GM21515 (cell line): Measurements from ENCODE around the gene ZNF276.
"Not testable (repeated sequence)": the region's sequence is repeated elsewhere in the genome, so short reads cannot be mapped to it uniquely, and the experiment has no call there.

ENCODE experiments used
- ATAC-seq: cut with Tn5 transposase; IDR thresholded peaks from one replicate; pipeline ENCODE4 v1.9.1; 2021; ENCODE audit not compliant: unreplicated experiment

Gene ZNF276

GRCh38 chr16:89695875-89696669, 25.3 kb upstream of the ZNF276 start:
- ATAC-seq: no peak

DNA sequence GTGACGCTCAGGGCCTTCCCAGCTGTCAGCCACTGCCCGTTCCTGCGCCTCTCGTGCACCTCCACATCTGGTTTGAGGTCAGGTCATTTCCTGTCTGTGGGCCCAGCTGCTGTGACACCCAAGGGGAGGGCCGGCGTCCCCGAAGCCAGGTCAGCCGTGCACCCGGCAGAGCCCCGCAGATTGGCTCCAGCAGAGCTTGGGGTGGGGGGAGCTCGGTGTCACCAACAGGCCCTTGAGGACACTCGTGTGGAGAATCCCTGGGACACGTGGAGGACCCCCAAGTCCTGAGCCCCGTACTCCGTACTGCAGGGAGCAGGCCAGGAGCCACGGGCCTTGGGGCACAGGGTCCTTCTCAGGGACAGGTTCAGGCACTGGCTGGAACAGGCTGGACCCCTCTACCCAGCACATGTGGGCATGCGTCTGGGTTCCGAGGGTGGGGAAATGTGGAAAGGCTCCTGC, 24.6 kb upstream of the ZNF276 start:
- no peak for ATAC-seq

- ATAC-seq: no peak
Observed at GRCh38 chr16:89697161-89697615, 24.1 kb upstream of the ZNF276 start.

GRCh38 chr16:89697616-89698331, 23.6 kb upstream of the ZNF276 start:
- ATAC-seq: no peak

DNA sequence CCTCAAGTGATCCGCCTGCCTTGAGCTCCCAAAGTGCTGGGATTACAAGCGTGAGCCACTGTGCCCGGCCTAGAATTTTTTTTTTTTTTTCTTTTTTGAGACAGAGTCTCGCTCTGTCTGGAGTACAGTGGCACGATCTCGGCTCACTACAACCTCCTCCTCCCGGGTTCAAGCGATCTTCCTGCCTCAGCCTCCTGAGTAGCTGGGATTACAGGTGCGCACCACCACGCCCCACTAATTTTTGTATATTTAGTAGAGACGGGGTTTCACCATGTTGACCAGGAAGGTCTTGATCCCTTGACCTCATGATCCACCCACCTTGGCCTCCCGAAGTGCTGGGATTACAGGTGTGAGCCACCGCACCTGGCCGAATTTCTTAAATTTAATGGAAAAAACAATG, 22.6 kb upstream of the ZNF276 start:
- not testable (repeated sequence) for ATAC-seq

DNA sequence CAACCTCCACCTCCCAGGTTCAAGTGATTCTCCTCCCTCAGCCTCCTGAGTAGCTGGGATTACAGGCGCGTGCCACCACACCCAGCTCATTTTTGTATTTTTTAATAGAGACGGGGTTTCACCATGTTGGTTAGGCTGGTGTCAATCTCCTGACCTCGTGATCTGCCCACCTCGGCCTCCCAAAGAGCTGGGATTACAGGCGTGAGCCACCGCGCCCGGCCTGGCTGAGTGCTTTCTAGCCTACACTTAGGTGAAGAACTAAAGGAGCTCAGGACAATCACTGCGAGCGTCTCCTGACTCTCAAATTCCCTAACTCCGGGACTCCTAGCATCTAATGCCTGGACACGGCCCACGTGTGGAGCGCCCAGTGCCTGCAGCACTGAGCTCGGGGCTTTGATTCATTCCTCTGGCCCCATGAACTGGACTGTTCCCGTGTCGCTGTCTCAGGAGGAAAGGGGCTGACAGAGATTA, 21.7 kb upstream of the ZNF276 start:
- ATAC-seq: not testable (repeated sequence)

GRCh38 chr16:89700100-89700648, 21.2 kb upstream of the ZNF276 start:
- peak; percentile 39 for ATAC-seq

- ATAC-seq: peak; percentile 6
Observed at GRCh38 chr16:89700649-89701424, 20.5 kb upstream of the ZNF276 start.

DNA sequence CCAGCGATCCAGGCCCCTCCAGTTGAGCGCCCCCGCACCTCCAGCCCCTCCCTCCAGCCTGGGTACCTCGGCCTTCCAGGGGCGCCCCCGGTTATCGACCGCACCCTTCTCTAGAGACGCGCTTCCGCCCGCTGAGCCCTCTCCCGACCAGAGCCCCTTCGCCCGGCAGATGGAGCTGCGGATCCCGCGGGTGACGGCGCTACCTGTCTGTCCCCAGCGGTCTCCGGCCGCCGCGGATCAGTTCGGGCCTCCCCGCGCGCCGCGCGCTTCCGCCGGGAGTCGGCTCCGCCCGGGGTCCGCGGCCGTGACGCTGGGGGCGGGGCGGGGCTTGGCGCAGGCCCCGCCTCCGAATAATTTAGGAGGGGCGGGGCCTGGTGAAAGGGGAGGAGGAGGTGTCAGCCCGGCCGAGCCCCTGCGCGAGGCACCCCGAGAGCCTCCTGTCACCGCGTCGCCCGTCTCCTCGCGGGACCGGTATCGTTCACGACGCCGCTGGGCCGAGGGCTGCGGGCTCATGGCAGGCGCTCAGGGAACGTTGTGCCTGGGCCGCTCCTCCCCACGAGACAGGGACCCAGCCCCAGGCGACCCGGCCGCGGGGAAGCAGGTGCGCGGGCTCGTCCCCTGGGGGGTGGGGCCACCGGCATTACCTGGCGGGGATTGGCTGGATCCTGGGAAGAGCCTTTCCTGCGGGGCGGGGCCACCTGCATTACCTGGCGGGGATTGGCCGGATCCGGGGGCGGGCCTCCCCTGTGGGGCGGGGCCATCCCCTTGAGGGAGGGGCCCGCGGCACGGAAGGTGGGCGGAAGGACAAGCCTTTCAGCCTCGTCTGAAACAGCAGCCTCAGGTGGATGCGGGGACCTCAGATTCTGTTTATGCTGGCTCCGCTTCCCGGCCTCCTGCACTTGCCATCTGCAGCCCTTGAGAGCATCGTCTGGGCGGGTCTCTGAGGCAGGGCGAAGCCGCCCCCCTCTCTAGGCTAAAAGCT, 19.6 kb upstream of the ZNF276 start, which contains the start of gene SPATA2L:
TSS of gene SPATA2L (minus strand) at position 281 of the 982 bp plus-strand sequence. CDS start 473 bp downstream, outside the sequence.
- peak; percentile 60 for ATAC-seq

DNA sequence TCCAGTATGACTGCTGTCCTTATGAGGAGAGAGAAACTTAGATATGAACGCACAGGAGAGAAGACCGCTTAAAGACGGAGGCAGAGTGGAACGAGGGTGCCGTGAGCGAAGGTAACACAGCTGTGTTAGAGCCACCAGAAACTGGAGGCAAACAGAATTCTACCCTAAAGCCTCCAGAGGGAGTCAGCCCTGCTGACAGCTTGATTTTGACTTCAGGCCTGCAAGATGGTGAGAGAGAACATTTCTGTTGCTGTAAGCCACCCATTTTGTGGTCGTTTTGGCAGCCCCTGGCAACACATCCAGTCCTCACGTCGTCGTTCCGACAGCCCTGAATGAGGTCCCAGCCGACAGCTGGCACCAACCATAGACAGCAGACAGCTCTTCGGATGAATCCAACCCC, 17.1 kb upstream of the ZNF276 start:
- ATAC-seq: no peak

DNA sequence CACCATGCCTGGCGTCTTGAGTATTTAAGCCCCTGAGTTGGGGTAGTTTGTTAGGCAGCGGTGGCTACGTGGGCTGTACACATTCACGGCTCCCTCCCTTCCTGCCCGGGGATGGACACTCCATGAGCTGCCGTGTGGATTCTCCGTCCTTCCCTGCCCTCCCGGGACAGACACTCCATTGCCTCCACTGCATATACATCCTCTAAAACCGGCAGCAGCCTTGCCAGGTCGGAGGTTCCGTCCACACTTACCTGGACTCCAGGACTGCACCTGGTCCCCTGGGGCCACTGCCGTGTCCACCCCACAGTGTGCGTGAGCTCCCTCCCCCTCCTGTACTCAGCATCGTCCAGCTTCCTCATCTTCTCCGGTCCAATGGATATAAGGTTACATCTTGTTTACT, 16.3 kb upstream of the ZNF276 start:
- ATAC-seq: no peak

- no peak for ATAC-seq
Observed at GRCh38 chr16:89706518-89707260, 14.6 kb upstream of the ZNF276 start.

- no peak for ATAC-seq
Observed at GRCh38 chr16:89707695-89708094, 13.6 kb upstream of the ZNF276 start.

DNA sequence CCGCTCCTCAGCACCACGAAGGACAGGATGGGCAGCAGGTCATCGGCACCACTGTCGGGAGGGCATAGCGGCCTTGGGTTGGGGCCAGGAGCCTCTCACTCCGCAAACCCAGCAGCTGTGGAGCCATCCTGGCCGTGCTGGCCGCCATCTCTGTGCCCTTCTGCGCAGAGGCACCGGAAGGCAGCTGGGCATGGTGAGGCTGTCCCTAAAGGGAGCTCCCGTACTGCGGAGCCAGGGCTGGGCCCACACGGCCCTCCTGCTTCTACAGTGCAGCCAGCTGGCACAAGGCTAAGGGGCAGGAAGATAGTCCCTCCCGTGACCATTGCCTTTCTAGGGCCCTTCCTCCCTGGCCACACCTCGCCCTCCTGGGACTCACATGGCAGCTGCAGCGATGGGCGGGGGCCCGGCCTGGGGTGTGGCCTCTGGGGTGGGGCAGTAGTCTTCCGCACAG, 12.8 kb upstream of the ZNF276 start:
- ATAC-seq: no peak

DNA sequence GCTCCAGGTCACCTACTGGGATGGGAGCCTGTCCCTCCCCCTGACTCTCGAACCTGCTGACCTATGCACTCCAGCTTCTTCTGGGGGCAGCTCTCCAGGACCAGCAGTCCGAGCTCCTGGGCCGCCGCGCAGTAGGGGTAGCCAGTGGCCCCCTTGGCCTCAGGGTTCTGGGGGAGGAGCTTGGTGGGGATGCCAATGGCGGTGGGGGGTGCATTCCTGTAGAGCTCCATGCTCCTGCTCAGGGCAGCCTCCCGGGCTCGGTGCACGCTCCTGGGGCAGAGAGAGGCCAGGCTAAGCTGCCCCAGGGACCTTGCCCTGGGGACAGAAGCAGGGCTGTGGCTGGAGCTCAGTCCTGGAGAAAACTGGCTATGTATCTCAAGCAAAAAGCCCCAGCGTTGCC, 12.2 kb upstream of the ZNF276 start:
- ATAC-seq: no peak

- ATAC-seq: no peak
Observed at GRCh38 chr16:89709716-89710432, 11.5 kb upstream of the ZNF276 start.

GRCh38 chr16:89710709-89711564, 10.4 kb upstream of the ZNF276 start:
- ATAC-seq: no peak
